ENCODE results near the gene GTSE1. TPM values are rescaled to one million over a fixed set of nuclear protein-coding genes. Genes with fewer than 3 reads are reported as not detected.

GTSE1 gene
- total and polyA plus RNA-seq, 2 of the 13 experiments (the other 11 are each of a cell fraction or from before 2014, with no cell fraction given): 10.7 to 13.5 TPM

DNA sequence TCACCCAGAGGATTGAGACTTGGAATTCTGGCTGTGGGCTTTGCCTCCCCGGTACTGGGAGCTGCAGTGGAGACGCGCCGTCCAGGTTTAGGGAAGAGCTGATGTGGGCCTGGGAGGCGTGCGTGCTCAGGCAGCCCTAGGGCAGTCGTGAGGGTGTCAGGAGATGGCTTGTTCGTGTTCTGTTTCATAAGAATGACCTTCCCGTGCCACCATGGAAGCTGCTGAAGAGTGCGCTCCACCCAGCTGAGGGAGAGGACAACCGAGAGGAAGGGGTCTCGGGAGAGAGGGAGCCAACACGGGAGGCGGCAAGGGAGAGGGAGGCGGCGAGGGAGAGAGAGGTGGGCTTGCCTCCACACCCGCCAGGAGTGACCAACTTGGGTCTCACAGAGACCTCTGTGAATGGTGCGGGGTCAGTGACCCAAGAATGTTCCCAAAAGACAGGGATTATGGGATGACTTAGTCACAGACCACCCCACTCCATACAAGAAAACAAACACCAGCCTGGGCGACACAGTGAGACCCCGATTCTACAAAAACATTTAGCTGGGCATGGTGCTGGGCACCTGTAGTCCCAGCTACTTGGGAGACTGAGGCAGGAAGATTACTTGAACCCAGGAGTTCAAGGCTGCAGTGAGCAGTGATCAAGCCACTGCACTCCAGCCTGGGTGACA is 24.2 kb downstream of the GTSE1 start (continued):
- TF ChIP-seq, protein P1, sequence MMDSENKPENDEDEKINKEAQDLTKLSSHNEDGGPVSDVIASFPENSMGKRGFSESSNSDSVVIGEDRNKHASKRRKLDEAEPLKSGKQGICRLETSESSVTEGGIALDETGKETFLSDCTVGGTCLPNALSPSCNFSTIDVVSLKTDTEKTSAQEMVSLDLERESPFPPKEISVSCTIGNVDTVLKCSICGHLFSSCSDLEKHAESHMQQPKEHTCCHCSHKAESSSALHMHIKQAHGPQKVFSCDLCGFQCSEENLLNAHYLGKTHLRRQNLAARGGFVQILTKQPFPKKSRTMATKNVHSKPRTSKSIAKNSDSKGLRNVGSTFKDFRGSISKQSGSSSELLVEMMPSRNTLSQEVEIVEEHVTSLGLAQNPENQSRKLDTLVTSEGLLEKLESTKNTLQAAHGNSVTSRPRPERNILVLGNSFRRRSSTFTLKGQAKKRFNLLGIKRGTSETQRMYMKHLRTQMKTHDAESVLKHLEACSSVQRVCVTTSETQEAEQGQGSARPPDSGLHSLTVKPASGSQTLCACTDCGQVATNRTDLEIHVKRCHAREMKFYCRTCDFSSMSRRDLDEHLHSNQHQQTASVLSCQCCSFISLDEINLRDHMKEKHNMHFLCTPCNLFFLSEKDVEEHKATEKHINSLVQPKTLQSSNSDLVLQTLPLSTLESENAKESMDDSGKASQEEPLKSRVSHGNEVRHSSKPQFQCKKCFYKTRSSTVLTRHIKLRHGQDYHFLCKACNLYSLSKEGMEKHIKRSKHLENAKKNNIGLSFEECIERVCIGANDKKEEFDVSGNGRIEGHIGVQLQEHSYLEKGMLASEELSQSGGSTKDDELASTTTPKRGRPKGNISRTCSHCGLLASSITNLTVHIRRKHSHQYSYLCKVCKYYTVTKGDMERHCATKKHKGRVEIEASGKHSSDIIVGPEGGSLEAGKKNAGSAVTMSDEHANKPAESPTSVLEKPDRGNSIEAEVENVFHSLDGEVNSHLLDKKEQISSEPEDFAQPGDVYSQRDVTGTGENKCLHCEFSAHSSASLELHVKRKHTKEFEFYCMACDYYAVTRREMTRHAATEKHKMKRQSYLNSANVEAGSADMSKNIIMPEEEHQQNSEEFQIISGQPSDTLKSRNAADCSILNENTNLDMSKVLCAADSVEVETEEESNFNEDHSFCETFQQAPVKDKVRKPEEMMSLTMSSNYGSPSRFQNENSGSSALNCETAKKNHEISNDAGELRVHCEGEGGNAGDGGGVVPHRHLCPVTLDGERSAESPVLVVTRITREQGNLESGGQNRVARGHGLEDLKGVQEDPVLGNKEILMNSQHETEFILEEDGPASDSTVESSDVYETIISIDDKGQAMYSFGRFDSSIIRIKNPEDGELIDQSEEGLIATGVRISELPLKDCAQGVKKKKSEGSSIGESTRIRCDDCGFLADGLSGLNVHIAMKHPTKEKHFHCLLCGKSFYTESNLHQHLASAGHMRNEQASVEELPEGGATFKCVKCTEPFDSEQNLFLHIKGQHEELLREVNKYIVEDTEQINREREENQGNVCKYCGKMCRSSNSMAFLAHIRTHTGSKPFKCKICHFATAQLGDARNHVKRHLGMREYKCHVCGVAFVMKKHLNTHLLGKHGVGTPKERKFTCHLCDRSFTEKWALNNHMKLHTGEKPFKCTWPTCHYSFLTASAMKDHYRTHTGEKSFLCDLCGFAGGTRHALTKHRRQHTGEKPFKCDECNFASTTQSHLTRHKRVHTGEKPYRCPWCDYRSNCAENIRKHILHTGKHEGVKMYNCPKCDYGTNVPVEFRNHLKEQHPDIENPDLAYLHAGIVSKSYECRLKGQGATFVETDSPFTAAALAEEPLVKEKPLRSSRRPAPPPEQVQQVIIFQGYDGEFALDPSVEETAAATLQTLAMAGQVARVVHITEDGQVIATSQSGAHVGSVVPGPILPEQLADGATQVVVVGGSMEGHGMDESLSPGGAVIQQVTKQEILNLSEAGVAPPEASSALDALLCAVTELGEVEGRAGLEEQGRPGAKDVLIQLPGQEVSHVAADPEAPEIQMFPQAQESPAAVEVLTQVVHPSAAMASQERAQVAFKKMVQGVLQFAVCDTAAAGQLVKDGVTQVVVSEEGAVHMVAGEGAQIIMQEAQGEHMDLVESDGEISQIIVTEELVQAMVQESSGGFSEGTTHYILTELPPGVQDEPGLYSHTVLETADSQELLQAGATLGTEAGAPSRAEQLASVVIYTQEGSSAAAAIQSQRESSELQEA (CRISPR knock-in tag; IDR thresholded peaks at IDR 0.05; ENCODE audit: not compliant biosample characterization): no peak
- TF ChIP-seq ZNF282 (IDR thresholded peaks at IDR 0.05; ENCODE audit: partially characterized antibody): no peak
- no peak for TF ChIP-seq RBFOX2 (IDR thresholded peaks at IDR 0.05; ENCODE audit: low read depth, low read length)
- no peak for TF ChIP-seq YEATS2 (CRISPR knock-in tag; IDR thresholded peaks at IDR 0.05; ENCODE audit: borderline replicate concordance)
- TF ChIP-seq ZNF546 (CRISPR knock-in tag; conservative IDR thresholded peaks at IDR 0.05): no peak
- TF ChIP-seq, protein P2, sequence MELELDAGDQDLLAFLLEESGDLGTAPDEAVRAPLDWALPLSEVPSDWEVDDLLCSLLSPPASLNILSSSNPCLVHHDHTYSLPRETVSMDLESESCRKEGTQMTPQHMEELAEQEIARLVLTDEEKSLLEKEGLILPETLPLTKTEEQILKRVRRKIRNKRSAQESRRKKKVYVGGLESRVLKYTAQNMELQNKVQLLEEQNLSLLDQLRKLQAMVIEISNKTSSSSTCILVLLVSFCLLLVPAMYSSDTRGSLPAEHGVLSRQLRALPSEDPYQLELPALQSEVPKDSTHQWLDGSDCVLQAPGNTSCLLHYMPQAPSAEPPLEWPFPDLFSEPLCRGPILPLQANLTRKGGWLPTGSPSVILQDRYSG (CRISPR knock-in tag; IDR thresholded peaks at IDR 0.05): no peak
- TF ChIP-seq HNRNPK (IDR thresholded peaks at IDR 0.05; ENCODE audit: low read depth, low read length, poor library complexity, severe bottlenecking): no peak

Measured in HepG2 (cell line).